GM19351 (cell line): ENCODE measurements around the gene ESPN.

Experiments
- ATAC-seq: cut with Tn5 transposase; IDR thresholded peaks from one replicate; pipeline ENCODE4 v1.9.1; 2021; ENCODE audit warnings: mild to moderate bottlenecking, moderate library complexity; ENCODE audit not compliant: unreplicated experiment

Gene ESPN

DNA sequence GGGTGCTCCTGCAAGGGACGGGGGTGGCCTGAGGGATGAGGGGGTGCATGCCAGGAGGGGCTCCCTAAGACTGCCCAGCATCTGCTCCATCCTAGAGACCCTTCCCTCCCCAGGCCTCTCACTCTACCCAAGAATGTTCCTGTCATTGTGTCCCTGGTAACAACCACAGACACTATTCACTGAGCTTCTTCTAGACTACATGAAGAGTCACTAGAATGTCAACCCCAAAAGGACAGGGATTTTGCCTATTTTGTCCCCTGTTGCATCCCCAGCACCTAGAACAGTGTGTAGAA lies 38.5 kb downstream of the ESPN start:
- no peak for ATAC-seq

DNA sequence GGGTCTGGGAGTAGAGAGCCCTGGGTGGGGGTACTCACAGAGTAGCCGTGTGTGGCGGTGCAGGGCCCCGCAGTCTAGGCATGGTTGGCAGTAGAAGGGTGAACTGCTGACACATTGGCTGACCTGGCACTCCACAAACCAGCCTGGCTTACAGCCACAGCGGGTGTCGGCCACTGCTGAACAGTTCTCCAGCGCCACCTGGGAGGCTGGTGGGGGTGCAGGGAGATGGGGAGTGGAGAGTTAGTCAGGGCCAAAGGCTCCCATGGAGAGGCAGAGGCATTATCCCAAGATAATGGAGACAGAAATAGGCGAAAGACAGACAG lies 39.9 kb downstream of the ESPN start:
- ATAC-seq, result no peak

DNA sequence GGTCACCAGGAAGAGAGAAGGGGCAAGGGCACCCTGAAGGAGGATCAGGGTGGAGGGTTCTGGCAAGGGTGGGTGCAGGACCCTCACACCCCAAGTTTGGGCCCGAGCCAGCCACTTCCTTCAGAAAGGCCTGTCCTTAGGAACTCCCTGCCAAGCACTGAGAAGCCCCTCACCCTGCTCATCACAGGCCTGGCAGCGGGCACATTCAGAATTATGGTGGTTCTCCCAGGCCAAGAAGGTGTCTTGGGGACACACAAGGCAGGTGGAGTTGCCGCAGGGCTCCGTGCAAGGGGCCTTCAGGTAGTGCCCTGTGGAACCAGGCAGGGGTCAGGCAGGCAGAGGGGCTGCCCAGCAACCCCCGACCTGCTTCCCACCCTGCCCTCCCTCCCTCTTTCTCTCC lies 40.3 kb downstream of the ESPN start:
- no peak for ATAC-seq

DNA sequence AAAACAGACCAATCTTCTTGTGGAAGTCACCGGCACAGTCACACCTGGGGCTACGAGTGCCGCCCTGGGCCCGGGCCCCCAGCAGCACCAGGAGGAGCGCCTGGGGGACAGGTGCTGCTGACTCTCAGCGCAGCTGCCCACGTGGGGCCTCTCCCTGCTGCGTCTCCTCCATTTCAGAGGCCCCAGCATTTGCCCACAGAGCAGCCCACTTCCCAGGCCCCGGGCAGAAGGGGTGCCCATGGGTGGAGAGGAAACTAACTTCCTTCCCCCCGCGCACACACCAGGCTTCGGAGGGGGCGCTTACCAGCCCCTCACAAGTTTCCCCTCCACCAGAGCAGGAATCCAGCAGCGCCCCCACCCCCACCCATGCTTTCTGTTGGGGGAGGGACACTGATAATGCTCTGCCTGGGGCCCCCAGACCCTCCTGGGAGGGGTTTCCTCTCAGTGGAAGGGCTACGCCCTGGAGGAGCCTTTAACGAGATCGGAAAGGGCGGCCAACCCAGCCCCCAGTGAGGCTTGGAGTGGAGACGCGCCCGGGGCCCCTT lies 41.0 kb downstream of the ESPN start:
- ATAC-seq, result no peak

DNA sequence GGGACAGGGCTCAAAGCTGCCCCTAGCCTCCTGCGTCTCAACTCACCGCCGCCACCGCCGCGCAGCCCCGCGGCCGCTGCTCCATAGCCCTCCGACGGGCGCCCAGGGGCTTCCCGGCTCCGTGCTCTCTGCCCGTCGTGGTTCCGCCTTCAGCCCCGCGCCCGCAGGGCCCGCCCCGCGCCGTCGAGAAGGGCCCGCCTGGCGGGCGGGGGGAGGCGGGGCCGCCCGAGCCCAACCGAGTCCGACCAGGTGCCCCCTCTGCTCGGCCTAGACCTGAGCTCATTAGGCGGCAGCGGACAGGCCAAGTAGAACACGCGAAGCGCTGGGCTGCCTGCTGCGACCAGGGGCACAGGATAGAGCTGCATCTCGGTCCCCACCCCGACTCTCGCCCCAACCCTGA lies 41.4 kb downstream of the ESPN start, which contains the start of gene TNFRSF25:
Gene TNFRSF25, minus strand, starts transcription at position 151 of the 400 bp plus-strand sequence. Its CDS starts 66 bp downstream, at position 85.
- ATAC-seq, result no peak

DNA sequence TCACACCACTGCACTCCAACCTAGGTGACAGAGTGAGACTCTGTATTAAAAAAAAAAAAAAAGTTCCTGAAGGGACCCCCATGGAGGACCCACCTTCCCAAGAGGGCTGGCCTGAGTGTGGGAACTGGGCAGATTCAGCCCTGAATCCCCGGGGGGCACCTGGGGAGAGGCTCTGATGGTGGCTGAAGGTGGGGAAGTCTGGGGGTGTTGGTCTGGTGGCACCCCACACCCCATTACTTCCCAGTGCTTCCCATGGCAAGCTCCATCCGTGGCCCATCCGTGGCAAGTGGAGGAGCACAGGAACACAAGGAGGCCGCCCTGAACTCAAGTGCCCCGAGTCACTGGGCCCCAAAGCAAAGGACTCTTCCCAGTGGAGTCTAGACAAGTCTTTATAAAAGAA lies 42.2 kb downstream of the ESPN start:
- ATAC-seq, result no peak

DNA sequence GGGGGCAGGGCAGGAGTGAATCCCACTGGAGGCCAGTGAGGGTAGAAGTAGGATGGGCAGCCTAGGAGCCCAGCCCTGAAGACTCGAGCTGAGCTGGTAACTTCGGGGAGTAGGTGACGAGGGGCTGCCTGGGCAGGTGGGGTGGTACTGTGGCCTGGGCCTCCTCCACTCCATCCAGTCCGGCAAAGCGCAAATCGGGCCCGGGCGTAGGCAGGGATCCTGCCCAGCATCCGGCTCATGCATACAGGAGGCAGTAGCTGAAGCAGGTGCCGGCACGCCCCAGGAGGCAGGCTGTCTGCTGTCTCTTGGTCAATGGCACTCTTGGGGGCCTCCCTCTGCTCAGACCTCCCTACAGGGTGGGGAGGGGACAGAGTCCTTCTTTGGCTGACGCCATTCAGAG lies 42.6 kb downstream of the ESPN start:
- no peak for ATAC-seq

DNA sequence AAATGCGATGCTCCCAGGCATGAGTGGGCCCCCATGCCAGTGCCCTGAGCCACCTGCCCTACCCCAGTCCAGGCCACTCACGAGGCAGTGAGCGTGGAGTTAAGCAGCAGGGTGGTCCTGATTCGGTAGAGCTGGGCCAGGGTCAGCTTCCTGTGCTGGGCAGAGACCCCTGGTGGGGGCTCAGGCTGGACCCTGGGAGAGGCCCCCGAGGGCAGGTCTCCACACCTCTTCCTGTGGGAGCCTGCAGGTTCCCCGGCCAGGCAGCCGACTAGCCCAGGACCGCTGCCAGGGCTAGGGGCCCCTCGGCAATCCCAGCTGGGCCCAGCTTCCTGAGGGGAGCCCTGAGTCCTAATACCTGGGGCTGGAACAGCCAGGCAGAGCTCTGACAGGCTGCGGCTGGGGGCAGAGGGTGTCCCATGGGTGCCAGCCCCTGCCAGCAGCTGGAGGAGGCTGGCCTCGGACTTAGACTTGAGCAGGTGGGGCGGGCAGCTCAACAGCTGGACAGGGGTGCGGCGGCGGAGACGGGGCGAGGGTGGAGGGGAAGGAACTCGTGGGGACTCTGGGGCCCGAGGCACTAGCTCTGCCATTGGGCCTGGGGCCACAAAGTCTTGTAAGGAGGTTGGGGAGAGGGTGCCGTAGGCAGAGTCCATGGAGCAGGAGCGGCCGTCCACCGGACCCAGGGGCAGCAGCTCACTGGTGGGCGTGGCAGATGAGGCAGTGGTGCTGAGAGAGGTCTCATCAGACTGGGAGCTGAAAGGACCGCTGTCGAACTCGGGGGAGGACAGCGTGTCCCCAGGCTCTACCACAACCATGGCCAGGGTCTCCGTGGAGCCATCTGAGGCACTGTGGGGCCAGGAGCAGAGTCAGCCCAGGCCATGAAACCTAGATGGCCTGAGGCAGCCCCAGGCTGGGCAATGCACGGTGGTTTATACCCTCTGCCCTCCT lies 43.4 kb downstream of the ESPN start:
- ATAC-seq, result no peak

DNA sequence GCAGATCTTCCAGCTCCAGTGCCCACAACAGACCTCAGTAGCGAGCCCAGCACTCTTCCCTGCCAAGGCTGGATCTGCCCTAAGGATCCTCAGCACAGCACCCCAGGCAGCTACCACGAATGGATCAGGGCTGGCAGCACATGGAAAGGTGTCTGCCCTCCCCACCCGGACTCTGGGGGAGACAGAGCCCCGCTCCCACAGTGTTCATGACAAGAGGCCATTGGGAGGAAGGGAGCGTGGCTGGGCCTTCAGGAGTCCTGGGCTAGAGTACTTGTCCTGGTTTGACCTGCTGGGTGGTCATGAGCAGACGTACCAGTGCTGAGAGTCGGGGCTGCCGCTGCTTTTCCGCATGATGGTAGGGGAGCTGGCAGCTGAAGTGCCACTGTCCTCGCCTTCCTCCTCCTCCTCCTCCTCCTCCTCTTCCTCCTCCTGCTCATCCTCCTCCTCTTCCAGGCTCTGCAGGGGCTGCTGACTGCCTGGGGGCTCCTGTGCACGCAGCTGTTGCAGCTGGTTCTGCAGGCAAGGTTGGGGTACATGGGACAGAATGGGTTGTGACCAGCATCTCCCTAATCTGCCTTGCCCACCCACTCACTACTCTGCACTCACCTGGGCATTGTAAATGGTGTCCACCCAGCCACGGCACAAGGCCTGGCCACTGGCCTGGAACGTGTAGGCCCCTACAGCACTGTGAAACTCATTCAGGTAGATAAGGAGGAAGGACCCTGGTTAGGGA lies 44.3 kb downstream of the ESPN start:
- no peak for ATAC-seq

DNA sequence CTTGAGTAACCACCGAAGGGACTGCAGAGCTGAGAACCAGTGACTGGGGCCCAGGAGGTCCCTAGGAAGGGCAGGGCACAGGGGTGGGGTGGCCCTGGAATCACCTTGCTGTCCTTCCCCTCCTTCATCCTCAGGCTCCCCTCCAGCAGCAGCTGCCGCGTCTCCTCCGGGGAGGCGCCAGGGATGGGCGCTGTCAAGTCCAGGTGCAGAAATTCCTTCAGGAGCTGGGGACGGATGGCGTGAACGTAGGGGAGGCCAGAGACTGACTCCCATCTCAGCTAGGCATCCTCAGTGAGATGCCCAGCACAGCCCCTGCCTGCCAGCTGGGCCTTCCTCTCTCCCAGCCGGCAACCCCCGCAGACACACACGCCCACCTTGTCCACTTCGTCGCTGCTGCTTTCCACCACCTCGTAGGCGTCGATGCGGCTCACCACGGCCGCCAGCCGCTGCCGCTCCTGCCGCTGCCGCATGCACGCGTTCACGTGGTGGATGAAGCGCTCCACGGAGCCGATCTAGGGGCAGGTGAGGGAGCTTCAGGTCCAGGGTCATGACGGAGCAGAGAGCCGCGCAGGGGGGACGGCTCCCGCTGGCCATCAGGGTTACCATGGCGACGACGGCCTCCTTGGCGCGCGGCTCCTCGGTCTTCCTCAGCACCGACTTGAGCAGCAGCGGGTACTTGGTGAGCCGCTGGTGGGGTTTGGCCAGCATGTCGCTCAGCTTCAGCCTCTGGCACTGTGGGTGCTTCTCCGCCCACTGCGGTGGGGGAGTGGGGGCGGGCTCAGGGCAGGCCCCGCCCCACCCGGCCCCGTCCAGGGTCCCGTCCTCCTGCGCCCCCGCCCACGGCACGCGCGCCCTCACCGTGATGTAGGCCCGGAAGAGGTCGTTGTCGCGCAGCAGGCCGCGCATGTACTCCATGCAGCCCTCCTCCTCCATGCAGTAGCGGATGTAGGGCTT lies 45.8 kb downstream of the ESPN start:
- ATAC-seq, result no peak

DNA sequence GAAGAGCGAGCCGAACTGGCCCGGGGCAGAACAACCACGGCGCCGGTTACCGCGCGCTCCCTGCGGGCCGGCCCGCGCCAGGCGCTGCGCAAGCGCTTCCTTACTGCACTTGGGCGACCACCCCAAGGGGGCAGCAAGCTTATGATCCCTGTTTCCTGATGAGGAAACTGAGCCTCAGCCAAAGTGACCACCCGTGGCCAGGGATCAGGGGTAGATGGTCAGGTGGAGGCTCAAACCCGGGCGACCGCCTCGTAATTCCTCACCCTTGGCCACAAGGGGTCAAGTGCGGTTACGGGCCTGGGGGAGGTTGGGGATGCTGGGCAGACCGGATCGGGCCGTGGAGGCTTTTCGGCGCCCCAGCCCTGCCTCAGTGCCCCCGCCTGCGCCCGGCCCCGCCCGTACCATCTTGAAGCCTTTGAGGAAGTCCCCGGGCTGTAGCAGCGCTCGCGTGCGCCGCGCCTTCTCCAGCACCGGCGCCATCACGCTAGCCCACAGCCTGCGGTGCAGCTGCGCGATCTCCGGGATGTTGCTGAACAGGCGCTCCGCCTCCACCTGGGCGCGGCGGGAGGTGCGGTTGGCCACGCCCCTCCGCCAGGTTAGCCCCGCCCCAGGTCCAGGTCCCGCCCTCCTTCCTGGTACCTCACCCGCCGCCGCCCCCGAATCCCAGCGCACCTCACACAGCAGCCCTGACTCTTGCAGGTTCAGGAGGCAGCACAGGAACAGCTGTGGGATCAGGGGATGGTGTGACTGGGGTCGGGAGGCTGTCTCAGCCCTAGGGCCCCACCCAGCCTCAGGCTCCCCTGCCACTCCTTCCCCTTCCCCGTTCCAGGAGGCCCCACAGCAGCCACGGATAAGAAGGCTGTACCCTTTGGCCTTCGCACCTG lies 46.8 kb downstream of the ESPN start:
- no peak for ATAC-seq

DNA sequence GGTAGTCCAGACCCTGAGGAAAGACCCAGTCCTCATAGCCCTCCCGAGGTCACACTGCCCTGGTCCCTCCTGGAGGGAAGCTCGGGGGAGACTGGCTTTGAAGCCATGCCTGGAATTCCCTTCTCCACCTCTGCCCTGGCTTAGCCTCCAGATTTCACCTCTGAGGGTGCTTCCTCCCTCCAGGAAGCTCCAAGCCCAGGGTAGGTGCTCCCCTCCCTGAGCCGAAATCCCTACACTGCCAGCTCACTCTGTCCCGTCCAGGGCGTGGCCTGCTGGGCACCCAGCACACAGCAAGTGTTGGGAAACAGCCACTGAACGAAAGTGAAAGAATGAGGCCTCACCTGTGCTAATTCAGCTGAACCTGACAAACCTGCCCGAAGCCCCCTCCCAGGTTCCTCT lies 47.4 kb downstream of the ESPN start:
- ATAC-seq, result no peak

DNA sequence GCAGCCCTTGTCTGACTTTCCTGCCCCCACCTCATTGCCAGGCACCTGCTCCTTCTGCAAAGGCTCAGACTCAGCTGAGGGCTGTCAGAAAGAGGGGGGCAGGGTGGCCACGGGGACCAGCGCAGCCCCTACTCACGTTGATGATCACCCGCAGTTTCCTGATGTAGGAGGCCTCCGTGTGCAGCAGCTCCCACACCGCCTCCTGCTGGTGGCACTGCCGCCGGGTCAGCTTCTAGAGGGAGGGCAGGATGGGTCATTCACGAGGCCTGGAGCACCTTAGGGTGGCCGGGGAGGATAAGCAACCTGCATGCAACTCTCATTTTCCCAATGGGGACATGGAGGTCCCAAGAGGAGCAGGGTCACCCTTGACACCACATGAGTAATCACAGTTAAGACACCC lies 47.8 kb downstream of the ESPN start:
- no peak for ATAC-seq

DNA sequence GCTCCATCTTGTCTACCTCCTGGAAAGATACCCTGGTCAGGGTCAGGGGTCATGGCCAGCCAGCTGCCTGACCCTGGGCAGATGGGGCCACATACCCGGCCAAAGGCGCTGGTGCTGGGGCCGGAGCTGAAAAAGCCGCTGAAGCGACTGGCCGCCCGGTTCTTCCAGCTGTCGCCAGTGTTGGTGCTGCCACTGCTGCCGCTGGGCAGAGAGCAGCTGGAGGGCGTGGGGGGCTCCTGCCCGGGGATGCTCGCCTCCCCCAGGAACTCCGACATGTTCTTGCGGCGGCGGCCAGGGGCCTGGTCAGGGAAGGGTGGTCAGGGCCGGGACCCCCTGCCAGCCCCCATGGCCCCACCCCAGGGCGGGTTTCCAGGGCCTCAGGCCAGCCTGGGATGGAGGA lies 48.6 kb downstream of the ESPN start:
- ATAC-seq, result no peak

DNA sequence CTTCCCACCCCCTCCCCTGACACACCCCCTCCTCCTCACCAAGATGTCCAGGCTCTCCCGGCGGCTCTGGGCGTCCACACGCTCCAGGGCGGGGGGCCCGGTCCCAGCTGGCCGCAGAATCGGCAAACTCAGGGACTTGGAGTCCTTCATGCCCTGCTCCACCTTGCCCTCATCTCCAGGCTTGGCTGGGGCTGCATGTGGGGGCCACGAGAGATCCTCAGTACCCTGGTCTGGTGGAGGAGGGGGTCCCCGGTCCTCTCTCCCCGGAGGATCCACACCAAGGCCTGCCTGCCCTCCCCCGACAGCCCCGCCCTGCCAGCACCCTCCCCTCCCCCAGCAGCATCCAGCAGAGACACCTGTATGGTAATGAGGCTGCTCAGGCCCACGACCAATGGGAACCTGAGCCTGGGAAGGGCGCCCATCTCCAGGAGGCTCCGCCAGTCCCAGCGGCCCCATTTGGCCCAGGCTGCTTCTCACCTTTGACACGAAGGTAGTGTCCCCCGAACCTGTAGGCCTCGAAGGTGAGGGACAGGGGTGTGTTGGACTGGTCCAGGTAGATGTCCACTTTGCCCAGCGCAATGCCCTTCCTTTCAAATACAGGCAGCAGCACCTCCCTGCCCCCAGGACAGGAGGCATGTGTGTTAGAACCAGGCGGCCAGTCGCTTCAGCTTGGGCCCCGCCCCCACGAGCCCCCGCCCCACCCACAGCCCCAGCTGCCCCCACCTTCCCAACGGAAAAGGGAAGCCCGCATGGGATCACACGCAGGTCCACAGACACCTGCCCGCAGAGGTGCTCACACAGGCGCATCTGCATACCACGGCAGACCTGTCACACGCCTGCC lies 49.6 kb downstream of the ESPN start:
- no peak for ATAC-seq

DNA sequence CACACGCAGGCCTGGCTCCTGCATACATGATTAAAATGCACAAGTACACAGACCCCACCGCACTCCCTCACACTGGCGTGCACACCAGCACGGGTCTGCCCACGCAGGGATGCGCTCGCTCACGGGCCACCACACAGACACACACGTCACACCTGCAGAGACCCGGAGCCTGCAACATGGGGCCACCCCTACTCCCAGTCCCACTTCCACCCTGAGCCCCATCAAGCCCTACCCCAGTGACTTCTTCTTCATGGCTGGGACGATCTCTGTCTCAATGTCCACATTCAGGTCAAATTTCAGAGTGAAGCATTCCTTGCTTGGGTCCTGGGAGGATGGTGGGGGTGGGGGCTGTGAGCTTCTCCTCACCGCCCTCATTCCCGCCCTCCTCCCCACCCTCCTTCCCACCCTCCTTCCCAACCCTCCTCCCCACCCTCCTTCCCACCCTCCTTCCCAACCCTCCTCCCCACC lies 50.3 kb downstream of the ESPN start:
- no peak for ATAC-seq

DNA sequence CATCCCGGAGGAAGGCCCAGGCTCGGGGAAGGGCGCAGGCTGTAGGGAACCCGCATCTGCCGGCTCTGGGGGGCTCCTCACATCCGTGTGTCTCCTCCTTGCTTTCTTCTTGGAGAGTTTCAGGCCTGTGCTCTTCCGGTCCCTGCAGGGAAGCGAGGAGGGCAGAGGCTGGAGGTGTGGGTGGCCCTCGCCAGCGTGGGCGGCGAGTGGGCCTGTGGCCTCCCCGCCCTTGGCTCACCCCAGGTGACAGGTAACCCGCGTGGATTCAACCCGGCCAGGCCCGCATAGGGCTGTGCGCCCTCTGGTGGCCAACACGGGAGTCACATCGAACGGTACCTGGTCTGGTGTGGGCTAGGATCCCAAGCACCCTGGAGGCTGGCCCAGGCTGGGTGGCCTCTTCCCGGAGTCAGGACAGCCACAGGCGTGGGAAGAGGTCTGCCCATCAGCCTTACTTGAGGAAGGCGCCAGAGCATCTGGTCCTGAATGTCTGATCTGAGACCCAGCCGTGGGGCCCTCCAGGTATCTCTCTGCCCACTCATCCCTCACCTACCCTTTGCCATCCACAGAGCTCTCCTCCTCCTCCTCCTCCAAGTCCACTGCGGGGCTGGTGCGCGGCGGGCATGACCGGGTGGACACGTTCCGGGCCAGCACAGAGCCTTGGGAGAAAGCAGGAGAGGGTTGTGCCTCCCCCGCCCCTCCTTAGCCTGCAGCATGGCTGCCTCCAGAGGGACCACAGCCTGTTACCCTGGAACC lies 51.0 kb downstream of the ESPN start:
- ATAC-seq, result no peak

DNA sequence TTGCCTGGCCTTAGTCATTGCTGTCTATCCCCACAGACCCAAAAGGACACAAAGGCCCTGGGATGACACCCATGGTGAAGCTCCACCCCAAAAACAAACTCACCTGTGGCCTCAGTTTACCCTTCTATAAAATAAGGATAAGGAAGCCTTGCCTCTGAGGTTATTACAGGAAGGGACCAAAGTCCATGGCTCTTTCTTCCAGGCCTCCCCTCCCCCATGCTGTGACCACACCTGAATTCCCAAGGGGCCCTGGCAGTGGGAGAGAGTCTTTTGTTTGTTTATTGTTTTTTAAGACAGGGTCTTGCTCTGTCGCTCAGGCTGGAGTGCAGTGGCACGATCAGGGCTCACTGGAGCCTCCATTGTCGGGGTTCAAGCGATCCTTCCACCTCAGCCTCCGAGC lies 51.9 kb downstream of the ESPN start:
- no peak for ATAC-seq
